MCF 10A (cell line): ENCODE results near the gene ACOT11. TPM values are rescaled to one million over a fixed set of nuclear protein-coding genes. Genes with fewer than 3 reads are reported as not detected.

Source experiments
- BruUV-seq: library from RNA; stranded (reverse); fragments of 400-500 nt; replicated peaks from 2 replicates; lab custom pipeline; 2021; lab: Mats Ljungman, UMichigan
- CTCF ChIA-PET: fragments of 300-600 bp; sonication (Branson Sonifier 250); formaldehyde crosslinking; extraction: SDS; loops from one replicate; lab custom pipeline; 2021; ENCODE audit warnings: antibody characterized with exemption, inconsistent platforms; lab: Yijun Ruan, JAX
- POLR2A ChIA-PET: fragments of 300-600, 350-650 bp; sonication (Branson Sonifier 250); formaldehyde crosslinking; extraction: SDS; loops from one replicate; lab custom pipeline; 2020; ENCODE audit warnings: antibody characterized with exemption, inconsistent platforms; lab: Yijun Ruan, JAX
- DNase-seq: peaks from one replicate; pipeline ENCODE4 v3.0.0-alpha.2; 2018; ENCODE audit not compliant: unreplicated experiment
- H3K27ac Mint-ChIP-seq: one replicate; pipeline ENCODE4 v1.8.0; 2022; ENCODE audit warnings: mild to moderate bottlenecking, low read depth, mixed read lengths; ENCODE audit not compliant: unreplicated experiment
- H3K27me3 Mint-ChIP-seq: one replicate; pipeline ENCODE4 v1.8.0; 2022; ENCODE audit warnings: mixed read lengths; ENCODE audit not compliant: insufficient read depth, unreplicated experiment
- H3K36me3 Mint-ChIP-seq: one replicate; pipeline ENCODE4 v1.8.0; 2022; ENCODE audit warnings: mild to moderate bottlenecking, moderate library complexity, mixed read lengths; ENCODE audit not compliant: insufficient read depth, unreplicated experiment
- H3K4me1 Mint-ChIP-seq: one replicate; pipeline ENCODE4 v1.8.0; 2022; ENCODE audit warnings: mixed read lengths; ENCODE audit not compliant: insufficient read depth, unreplicated experiment
- H3K4me3 Mint-ChIP-seq: one replicate; pipeline ENCODE4 v1.8.0; 2022; ENCODE audit warnings: mild to moderate bottlenecking, moderate library complexity, mixed read lengths; ENCODE audit not compliant: unreplicated experiment
- H3K9me3 Mint-ChIP-seq: one replicate; pipeline ENCODE4 v1.8.0; 2022; ENCODE audit warnings: mixed read lengths; ENCODE audit not compliant: unreplicated experiment
- CTCF ChIP-seq: fragments of 200-600 bp; IDR thresholded peaks from one replicate; pipeline ENCODE4 v1.8.0; 2022; ENCODE audit warnings: antibody characterized with exemption, mild to moderate bottlenecking; ENCODE audit not compliant: unreplicated experiment
- intact Hi-C: fragments of 100-400 bp; cut with micrococcal nuclease; formaldehyde crosslinking; loops from 2 replicates; pipeline ENCODE4 v1.14.1; 2022
- total RNA-seq: library from RNA; stranded (reverse); gene quantifications from 2 replicates; pipeline ENCODE4 v1.2.3, GENCODE V29; 2022

ACOT11 gene
- total RNA-seq, 1 experiment from 2014 or later, result 5.3 TPM

DNA sequence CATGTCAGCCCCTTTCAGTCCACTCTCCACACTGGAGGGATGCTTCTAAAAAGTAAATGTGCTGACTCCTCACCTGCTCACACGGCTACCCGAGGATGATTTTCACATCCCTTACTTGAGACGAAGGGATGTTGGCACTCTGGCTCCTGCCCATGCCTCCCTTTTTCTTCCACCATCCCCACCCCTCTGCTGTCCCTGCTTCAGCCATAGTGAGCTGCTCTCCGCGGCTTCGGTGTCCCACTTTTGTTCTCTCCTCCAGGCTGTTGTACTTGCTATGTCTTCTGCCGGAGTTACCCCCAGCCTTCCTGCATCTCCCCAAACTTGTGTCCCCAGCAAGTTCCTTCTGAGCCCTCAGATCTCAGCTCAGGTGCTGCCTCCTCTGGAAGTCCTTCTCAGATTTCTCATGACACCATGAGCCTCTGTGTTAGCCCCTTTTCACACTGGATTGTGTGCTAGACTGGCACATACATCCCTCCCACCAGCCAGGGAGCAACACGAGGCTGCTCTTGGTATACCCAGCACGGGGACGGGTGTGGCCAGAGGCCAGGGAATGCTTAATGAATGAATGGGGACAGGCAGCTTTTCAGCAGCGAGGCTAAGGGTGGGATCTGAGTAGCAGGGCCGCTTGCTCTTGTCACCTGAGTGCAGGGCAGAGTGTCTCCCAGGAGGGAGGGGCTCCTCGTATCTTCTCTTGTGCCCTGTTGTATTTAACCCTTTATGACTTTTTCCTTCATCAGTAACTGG, 1.3 kb downstream of the ACOT11 start:
- no peak overlapping the region for H3K27ac Mint-ChIP-seq
- no peaks in the 10 kb centered on the region for H3K9me3 Mint-ChIP-seq
- no TSS peak for BruUV-seq
- H3K27me3 Mint-ChIP-seq, result no peaks in the 10 kb centered on the region
- H3K4me3 Mint-ChIP-seq, result no peak overlapping the region
- DNase-seq, result no peak
- H3K4me1 Mint-ChIP-seq, result peaks cover 7% of the 10 kb centered on the region
- intact Hi-C loops, result no loop called here
- H3K36me3 Mint-ChIP-seq, result no peaks in the 10 kb centered on the region
- ChIA-PET CTCF (interaction anchor here (0.5 to 2.6 kb wide), 5 partner anchors 11 to 401 kb away, joined by 3 to 11 read pairs (median 4); partner anchors contain the start of gene TTC22), POLR2A (interaction anchor here (0.9 kb wide), 1 partner anchor 10 kb away, joined by 3 read pairs; no protein-coding TSS in a partner anchor)
- no peak for TF ChIP-seq CTCF

DNA sequence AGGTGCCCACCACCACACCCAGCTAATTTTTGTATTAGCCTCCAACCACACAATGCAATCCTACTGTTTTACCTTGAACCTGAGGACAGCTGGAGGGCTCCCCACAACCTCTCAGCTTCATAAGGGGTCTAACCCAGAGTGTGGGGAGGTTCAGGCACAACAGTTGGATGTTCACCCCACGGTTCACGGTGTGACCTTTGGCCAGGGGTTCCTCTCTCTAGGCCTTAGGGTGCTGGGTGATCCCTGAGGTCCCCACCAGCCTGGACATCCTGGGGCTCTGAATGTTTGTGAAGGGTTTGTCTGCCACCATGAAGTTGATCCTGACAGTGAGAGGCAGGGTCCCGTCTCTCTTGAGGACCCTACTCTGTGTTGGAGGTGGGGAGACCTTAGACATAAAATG, 3.9 kb downstream of the ACOT11 start:
- POLR2A ChIA-PET, result interaction anchor here (0.6 kb wide), 1 partner anchor 14 kb away, joined by 3 read pairs; no protein-coding TSS in a partner anchor
- no TSS peak for BruUV-seq
- Mint-ChIP-seq H3K9me3 (no peaks in the 10 kb centered on the region), H3K4me3 (no peak overlapping the region), H3K27ac (no peak overlapping the region), H3K4me1 (peaks cover under 1% of the 10 kb centered on the region), H3K27me3 (no peaks in the 10 kb centered on the region), H3K36me3 (no peaks in the 10 kb centered on the region)
- CTCF ChIA-PET, result interaction anchor here (0.9 kb wide), 1 partner anchor 12 kb away, joined by 3 read pairs; no protein-coding TSS in a partner anchor
- intact Hi-C loops, result no loop called here
- TF ChIP-seq CTCF, result no peak
- DNase-seq, result no peak

DNA sequence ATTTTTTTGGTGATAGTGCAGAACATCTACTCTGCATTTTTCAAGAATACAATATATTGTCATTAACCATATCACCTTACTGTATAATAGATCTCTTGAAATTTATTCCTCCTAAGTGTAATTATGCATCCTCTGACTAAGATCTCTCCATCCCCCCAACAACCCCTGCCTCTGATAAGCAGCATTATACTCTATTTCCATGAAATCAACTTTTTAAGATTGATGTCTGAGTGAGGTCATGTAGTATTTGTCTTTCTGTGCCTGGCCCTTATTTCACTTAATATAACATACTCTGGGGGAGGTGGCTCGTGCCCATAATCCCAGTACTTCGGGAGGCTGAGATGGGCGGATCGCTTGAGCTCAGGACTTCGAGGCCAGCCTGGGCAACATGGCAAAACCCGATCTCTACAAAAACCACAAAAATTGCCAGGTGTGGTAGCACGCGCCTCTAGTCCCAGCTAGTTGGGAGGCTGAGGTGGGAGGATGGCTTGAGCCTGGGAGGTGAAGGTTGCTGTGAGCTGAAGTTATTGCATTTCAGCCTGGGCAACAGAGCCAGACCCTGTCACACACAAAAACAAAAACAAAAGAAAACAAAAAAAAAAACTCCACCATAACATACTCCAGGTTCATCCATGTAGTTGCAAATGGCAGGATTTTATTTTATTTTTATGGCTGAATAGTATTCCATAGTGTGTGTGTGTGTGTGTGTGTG, 5.7 kb downstream of the ACOT11 start:
- ChIA-PET POLR2A (interaction anchor here (0.8 kb wide), 1 partner anchor 11 kb away, joined by 4 read pairs; no protein-coding TSS in a partner anchor), CTCF (interaction anchor here (0.7 kb wide), 1 partner anchor 12 kb away, joined by 5 read pairs; no protein-coding TSS in a partner anchor)
- no peak for DNase-seq
- Mint-ChIP-seq H3K36me3 (no peaks in the 10 kb centered on the region), H3K27ac (no peak overlapping the region), H3K9me3 (no peaks in the 10 kb centered on the region), H3K4me3 (no peak overlapping the region), H3K4me1 (no peaks in the 10 kb centered on the region), H3K27me3 (no peaks in the 10 kb centered on the region)
- no peak for TF ChIP-seq CTCF
- no TSS peak for BruUV-seq
- intact Hi-C loops, result no loop called here

DNA sequence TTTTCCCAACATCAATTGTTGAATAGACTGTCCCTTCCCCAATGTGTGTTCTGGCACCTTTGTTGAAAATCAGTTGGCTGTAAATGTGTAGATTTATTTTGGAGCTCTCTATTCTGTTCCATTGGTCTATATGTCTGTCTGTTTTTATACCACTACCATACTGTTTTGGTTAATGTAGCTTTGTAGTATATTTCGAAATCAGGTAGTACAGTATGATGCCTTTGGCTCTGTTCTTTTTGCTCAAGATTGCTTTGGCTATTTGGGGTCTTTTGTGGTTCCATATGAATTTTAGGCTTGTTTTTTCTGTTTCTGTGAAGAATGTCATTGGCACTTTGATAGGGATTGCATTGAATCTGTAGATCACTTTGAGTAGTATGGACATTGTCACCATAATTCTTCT, 8.1 kb downstream of the ACOT11 start:
- H3K4me3 Mint-ChIP-seq, result no peak overlapping the region
- CTCF ChIA-PET, result no interaction called here
- H3K27me3 Mint-ChIP-seq, result no peaks in the 10 kb centered on the region
- no peaks in the 10 kb centered on the region for H3K9me3 Mint-ChIP-seq
- POLR2A ChIA-PET, result no interaction called here
- no peaks in the 10 kb centered on the region for H3K4me1 Mint-ChIP-seq
- no peaks in the 10 kb centered on the region for H3K36me3 Mint-ChIP-seq
- no peak for TF ChIP-seq CTCF
- DNase-seq, result no peak
- no TSS peak for BruUV-seq
- H3K27ac Mint-ChIP-seq, result no peak overlapping the region
- intact Hi-C loops, result no loop called here
